GM20000 (cell line): ENCODE measurements around the gene PDGFB.

Experiments
- DNase-seq: peaks from one replicate; pipeline ENCODE4 v3.0.0; 2012; ENCODE audit warnings: low spot score
- CTCF ChIP-seq: IDR thresholded peaks from 2 replicates; pipeline ENCODE4 v1.5.1; 2012; ENCODE audit warnings: mild to moderate bottlenecking, control low read depth; ENCODE audit errors: extremely low read depth, missing control alignments

Gene PDGFB

GRCh38 chr22:39241794-39242594 lies 2.8 kb downstream of the PDGFB start:
- no peak for TF ChIP-seq CTCF
- peak; percentile 63 for DNase-seq

GRCh38 chr22:39240831-39241793 lies 3.7 kb downstream of the PDGFB start:
- TF ChIP-seq CTCF = no peak
- DNase-seq = peak; percentile 60

GRCh38 chr22:39239561-39240423 lies 5.0 kb downstream of the PDGFB start:
- no peak for DNase-seq
- TF ChIP-seq CTCF = no peak

GRCh38 chr22:39238966-39239505 lies 5.7 kb downstream of the PDGFB start:
- no peak for TF ChIP-seq CTCF
- DNase-seq = no peak

- DNase-seq = no peak
Measured at GRCh38 chr22:39238561-39238960, 6.2 kb downstream of the PDGFB start.

GRCh38 chr22:39238101-39238466 lies 6.7 kb downstream of the PDGFB start:
- DNase-seq = no peak

More at GRCh38 chr22:39238561-39238960, 6.2 kb downstream of the PDGFB start:
- no peak for TF ChIP-seq CTCF

More at GRCh38 chr22:39238101-39238466, 6.7 kb downstream of the PDGFB start:
- no peak for TF ChIP-seq CTCF
